NCI-H128 (cell line): ENCODE measurements around the gene AFDN.
"Not testable (repeated sequence)": the region's sequence is repeated elsewhere in the genome, so short reads cannot be mapped to it uniquely, and the experiment has no call there.

ENCODE experiments used
- DNase-seq: peaks from one replicate; lab custom pipeline; 2025; ENCODE audit not compliant: unreplicated experiment; lab: John Stamatoyannopoulos, UW

Gene AFDN

DNA sequence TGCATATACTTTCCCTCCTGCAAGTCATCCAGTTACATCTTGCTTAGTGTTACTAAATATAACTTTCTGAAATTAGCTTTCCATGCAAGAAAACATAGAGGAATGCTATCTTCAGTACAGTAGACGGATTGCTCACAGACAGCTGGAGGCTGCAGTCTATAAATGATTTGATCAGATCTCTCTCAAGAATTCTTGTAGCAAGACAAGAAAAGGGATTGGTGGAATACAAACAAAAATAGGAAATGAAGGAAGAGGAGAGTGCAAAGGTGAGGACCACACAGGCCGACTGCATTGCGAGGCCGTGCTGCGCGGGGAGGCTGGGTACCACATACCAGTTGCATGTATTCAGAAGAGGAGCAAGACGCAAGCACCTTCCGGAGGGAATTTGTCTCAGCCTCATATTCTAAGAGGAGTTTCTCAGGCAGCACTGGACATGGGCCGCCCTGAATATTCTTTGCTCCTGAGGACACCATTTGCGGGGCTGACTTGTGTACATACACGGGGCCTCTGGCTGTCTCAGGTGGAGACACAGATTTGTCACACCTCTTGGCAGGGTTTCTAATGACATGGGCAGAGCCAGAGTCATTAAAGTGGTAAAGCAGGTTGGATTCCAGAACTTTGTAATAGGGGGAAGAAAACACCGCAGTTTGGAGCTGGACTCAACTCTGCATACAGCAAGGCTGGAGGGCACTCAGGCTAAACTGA, 148.1 kb downstream of the AFDN start:
- no peak for DNase-seq

DNA sequence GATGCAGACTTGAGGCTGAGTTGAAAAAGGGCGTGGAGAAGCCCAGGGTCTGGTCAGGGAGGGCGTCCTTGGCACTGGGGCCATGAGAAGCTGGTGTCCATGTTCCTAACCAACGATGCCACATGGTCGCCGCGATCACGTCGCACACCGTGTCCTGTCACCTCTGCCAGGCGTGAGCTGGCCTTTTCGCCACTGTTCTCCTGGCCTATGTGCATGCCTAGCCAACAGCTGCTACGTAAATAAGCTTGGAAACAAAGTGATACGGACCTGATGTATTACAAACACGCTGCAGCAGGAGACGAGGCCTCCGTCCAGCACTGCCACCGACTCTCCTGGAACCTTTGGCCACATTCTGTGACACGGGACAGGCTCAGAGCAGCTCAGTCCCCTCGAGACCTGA, 148.7 kb downstream of the AFDN start:
- no peak for DNase-seq

GRCh38 chr6:167976116-167976657, 149.5 kb downstream of the AFDN start:
- DNase-seq, result not testable (repeated sequence)

DNA sequence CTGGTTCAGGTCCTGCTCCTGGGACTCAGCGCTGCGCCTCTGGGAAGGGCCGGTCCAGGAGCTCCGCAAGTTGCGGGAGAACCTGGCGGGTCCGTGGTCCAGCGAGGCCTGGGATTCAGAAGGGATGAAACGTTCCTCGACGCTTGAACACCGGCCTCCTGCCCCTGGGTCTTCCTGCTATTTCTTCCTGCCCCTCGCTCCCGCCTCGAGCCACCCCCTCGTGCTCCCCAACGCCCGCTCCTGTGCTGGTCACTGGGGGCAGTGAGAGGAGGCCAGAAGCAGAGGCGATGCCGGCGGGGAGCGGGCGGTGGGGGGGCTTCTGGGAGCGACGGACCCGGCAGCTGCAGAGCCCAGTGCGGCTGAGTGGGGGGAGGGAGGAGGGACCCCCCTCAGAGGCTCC, 150.0 kb downstream of the AFDN start:
- no peak for DNase-seq

- no peak for DNase-seq
Measured at GRCh38 chr6:167977717-167978467, 151.2 kb downstream of the AFDN start.

DNA sequence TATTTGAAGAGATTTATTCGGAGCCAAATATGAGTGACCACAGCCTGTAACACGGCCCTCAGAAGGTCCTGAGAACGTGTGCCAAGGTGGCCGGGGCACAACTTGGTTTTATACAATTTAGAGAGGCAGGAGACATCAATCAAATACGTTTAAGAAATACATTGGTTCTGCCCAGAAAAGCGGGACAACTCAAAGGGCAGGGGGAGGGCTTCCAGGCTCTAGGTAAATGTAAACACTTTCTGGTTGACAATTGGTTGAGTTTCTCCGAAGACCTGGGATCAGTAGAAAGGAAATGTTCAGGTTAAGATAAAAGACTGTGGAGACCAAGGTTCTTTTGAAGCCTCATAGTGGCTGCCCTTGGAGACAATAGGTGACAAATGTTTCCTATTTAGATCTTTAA, 151.9 kb downstream of the AFDN start:
- no peak for DNase-seq

GRCh38 chr6:167979436-167980139, 152.9 kb downstream of the AFDN start:
- no peak for DNase-seq

- DNase-seq, result no peak
Measured at GRCh38 chr6:167980911-167981580, 154.3 kb downstream of the AFDN start.

GRCh38 chr6:167981916-167982462, 155.3 kb downstream of the AFDN start:
- no peak for DNase-seq

- DNase-seq, result no peak
Measured at GRCh38 chr6:167984144-167984719, 157.5 kb downstream of the AFDN start.

- no peak for DNase-seq
Measured at GRCh38 chr6:167984876-167985604, 158.3 kb downstream of the AFDN start.

DNA sequence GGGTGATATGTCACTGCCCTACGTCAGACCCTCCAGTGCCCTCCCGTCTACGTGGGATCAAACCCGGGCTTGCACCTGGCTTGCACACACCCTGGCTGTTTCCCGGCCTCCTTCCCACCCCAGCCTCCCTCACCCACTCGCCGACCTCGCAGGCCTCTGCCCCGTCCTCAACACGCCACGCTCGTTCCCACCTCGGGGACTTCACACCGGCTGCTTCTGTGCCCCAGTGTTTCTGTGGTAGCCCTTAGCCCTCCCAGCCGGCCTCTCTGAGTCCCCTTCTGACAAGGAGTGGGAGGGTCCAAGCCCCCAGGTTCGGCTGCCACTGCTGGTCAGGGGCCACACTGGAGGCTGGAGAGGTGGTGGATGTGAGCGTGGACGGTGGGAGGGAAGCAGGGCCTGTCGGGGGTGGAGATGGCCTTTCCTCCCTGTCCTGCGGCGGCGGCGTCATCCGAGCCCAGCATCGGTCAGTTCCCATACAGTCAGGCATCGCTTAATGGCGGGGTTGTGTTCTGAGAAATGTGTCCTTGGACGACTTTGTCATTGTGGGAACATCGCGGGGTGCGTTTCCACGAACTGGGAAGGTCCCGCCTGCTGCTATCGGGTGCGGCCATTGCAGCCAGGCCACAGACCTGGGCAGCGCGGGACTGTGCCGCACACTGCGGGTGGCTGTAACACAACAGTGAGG, 159.3 kb downstream of the AFDN start:
- DNase-seq, result no peak

- no peak for DNase-seq
Measured at GRCh38 chr6:167987396-167988153, 160.9 kb downstream of the AFDN start.

DNA sequence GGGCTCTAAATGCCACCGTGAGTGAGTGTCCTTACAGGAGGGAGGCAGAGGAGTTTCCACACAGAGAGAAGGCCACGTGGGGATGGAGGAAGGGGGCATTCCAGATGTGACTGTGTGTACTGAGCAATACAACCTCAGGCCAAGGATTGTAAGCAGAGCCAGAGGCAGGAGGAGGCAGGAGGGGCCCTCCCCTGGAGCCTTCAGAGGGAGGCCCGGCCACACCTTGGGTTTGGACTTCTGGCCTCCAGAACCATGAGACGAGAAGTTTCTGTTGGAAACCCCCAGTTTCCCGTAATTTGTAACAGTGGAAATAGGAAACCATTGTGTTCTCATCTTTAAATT, 161.4 kb downstream of the AFDN start:
- no peak for DNase-seq

- no peak for DNase-seq
Measured at GRCh38 chr6:167988945-167989841, 162.5 kb downstream of the AFDN start.

GRCh38 chr6:167990016-167990945, 163.6 kb downstream of the AFDN start:
- DNase-seq, result no peak

GRCh38 chr6:167993169-167993568, 166.5 kb downstream of the AFDN start:
- no peak for DNase-seq
